GM12878 (cell line): Measurements from ENCODE around the gene MAPKAP1. TPM values are rescaled to one million over a fixed set of nuclear protein-coding genes. Genes with fewer than 3 reads are reported as not detected.

Source experiments
- ATAC-seq: fragments of 200-7000 bp; cut with Tn5 transposase; 3 replicates; pipeline ENCODE4 v1.9.1; 2020; ENCODE audit warnings: mild to moderate bottlenecking, moderate library complexity
- BruUV-seq: library from RNA; stranded (reverse); fragments of 400-500 nt; replicated peaks from 2 replicates; lab custom pipeline; 2021; lab: Mats Ljungman, UMichigan
- CTCF ChIA-PET: fragments of 300-600 bp; sonication (Branson Sonifier 250); formaldehyde crosslinking; extraction: SDS; loops from one replicate; lab custom pipeline; 2021; ENCODE audit warnings: inconsistent platforms; lab: Yijun Ruan, JAX
- POLR2A ChIA-PET: fragments of 350-600 bp; formaldehyde crosslinking; extraction: SDS; loops from one replicate; lab custom pipeline; 2021; ENCODE audit warnings: inconsistent platforms; lab: Charles Lee
- RAD21 ChIA-PET: fragments of 300-600 bp; sonication (Branson Sonifier 250); formaldehyde crosslinking; loops from one replicate; lab custom pipeline; 2023; ENCODE audit warnings: antibody characterized with exemption; ENCODE audit not compliant: unreplicated experiment; lab: Charles Lee
- SMC1A ChIA-PET: fragments of 300-600 bp; sonication (Branson Sonifier 250); formaldehyde crosslinking; loops from one replicate; lab custom pipeline; 2023; ENCODE audit not compliant: unreplicated experiment, uncharacterized antibody; lab: Charles Lee
- DNase-seq: peaks from one replicate; pipeline ENCODE4 v3.0.0-alpha.2; 2011; ENCODE audit warnings: low read depth, low spot score
- FAIRE-seq: peaks from 3 replicates; lab custom pipeline; 2011; peaks lifted over from hg19 to GRCh38; lab: Jason Lieb, UNC
- H2AFZ ChIP-seq: 2 replicates; pipeline ENCODE4 v1.6.0; 2011; ENCODE audit warnings: low read depth, low read length, control low read depth; ENCODE audit not compliant: control insufficient read depth
- H3K27ac ChIP-seq: 2 replicates; pipeline ENCODE4 v1.5.1; 2011; ENCODE audit warnings: control low read depth; ENCODE audit not compliant: control insufficient read depth, insufficient read depth
- H3K27me3 ChIP-seq, 2 experiments: replicated peaks in 1 of 2; 2 replicates each; pipeline versions ENCODE4 v1.6.0 to v1.6.1; 2011; ENCODE audit warnings: low read length in 1 of 2; ENCODE audit not compliant: control insufficient read depth in 2 of 2, insufficient read depth in 2 of 2
- H3K36me3 ChIP-seq, 2 experiments: 2 replicates each; pipeline ENCODE4 v1.5.1; 2011; ENCODE audit warnings: low read length in 1 of 2; ENCODE audit not compliant: control insufficient read depth in 2 of 2, insufficient read depth in 2 of 2
- H3K4me1 ChIP-seq: 2 replicates; pipeline ENCODE4 v1.6.1; 2011; ENCODE audit warnings: mild to moderate bottlenecking, low read length, moderate library complexity, mixed read lengths; ENCODE audit not compliant: control insufficient read depth, insufficient read depth
- H3K4me2 ChIP-seq: 2 replicates; pipeline ENCODE4 v1.6.0; 2011; ENCODE audit warnings: control low read depth; ENCODE audit not compliant: control insufficient read depth, insufficient read depth
- H3K4me3 ChIP-seq: fragments of 200-600 bp; sonication (generic); 2 replicates; pipeline ENCODE4 v1.5.1; 2016
- H3K79me2 ChIP-seq: 2 replicates; pipeline ENCODE4 v1.6.0; 2011; ENCODE audit warnings: low read length; ENCODE audit not compliant: control insufficient read depth, insufficient read depth
- H3K9ac ChIP-seq: 2 replicates; pipeline ENCODE4 v1.8.0; 2011; ENCODE audit warnings: low read length, control low read depth, mixed read lengths; ENCODE audit not compliant: control insufficient read depth, insufficient read depth
- H3K9me3 ChIP-seq: replicated peaks from 3 replicates; pipeline ENCODE4 v1.5.1; 2011; ENCODE audit warnings: mild to moderate bottlenecking, low read length; ENCODE audit not compliant: control insufficient read depth, insufficient read depth
- H4K20me1 ChIP-seq: 2 replicates; pipeline ENCODE4 v1.6.0; 2011; ENCODE audit not compliant: control insufficient read depth, insufficient read depth
- ATF2 ChIP-seq: IDR thresholded peaks from 2 replicates; pipeline ENCODE4 v1.6.1; 2012; ENCODE audit warnings: low read length, inconsistent platforms
- BCLAF1 ChIP-seq: fragments of 450-650 bp; IDR thresholded peaks from 2 replicates; pipeline ENCODE4 v1.6.1; 2017; ENCODE audit warnings: antibody characterized with exemption, mild to moderate bottlenecking, moderate library complexity
- EP300 ChIP-seq, 2 experiments: fragments of 150-350 bp in 1 of 2; IDR thresholded peaks; 2 replicates each; pipeline ENCODE4 v1.6.1; 2011 to 2012; ENCODE audit warnings: low read depth in 2 of 2, low read length in 2 of 2, borderline replicate concordance in 1 of 2, improper control_type of control experiment in 1 of 2, inconsistent platforms in 1 of 2; ENCODE audit not compliant: control insufficient read depth in 1 of 2
- HCFC1 ChIP-seq: fragments of 150-350 bp; IDR thresholded peaks from 2 replicates; pipeline ENCODE4 v1.6.1; 2014; ENCODE audit warnings: low read length
- HDAC6 ChIP-seq: fragments of 200-600 bp; sonication (generic); IDR thresholded peaks from one replicate; pipeline ENCODE4 v1.8.0; 2017; ENCODE audit warnings: antibody characterized with exemption; ENCODE audit not compliant: unreplicated experiment
- IKZF1 ChIP-seq: fragments of 450-650 bp; conservative IDR thresholded peaks from 2 replicates; pipeline ENCODE4 v1.6.1; 2017; ENCODE audit warnings: antibody characterized with exemption, mild to moderate bottlenecking
- MEF2B ChIP-seq: fragments of 450-650 bp; IDR thresholded peaks from 2 replicates; pipeline ENCODE4 v1.6.1; 2018; ENCODE audit warnings: mild to moderate bottlenecking, moderate library complexity; ENCODE audit not compliant: partially characterized antibody, poor library complexity, severe bottlenecking
- NFYB ChIP-seq: IDR thresholded peaks from 2 replicates; pipeline ENCODE4 v1.6.1; 2011; ENCODE audit warnings: low read depth, mild to moderate bottlenecking, low read length, improper control_type of control experiment, moderate library complexity; ENCODE audit not compliant: insufficient read depth
- SMAD5 ChIP-seq: IDR thresholded peaks from 2 replicates; pipeline ENCODE4 v1.6.1; 2016; ENCODE audit warnings: antibody characterized with exemption, low read depth
- WGBS: methylation state at CpG from one replicate; pipeline ENCODE4 v1.1.6; 2016; ENCODE audit warnings: low lambda C conversion rate; ENCODE audit not compliant: insufficient replicate concordance, insufficient coverage; ENCODE audit errors: missing lambda C conversion rate; 5-methylcytosine and 5-hydroxymethylcytosine counted together
- in situ Hi-C: fragments of 300-500 bp; cut with MboI; formaldehyde crosslinking; loops from 9 replicates; pipeline ENCODE4 v1.14.3; 2018; ENCODE audit warnings: mixed read lengths
- intact Hi-C: fragments of 100-400 bp; cut with micrococcal nuclease; formaldehyde crosslinking; loops from one replicate; pipeline ENCODE4 v1.14.2; 2022; ENCODE audit not compliant: unreplicated experiment
- polyA plus RNA-seq, 11 experiments: library from polyadenylated mRNA; depleted of rRNA in 4 of 11; unstranded in 6 of 11; stranded (reverse) in 5 of 11; fragments of >200 nt; fragmentation: Nextera tagmentation in 4 of 11; fragmentation: Illumina TruSeq in 1 of 11; extraction: Ambion mirVana in 4 of 11; extraction: Trizol in 1 of 11; gene quantifications; 1 replicate in 1 of 11; 2 replicates in 10 of 11; pipeline versions ENCODE4 v1.2.1 to v1.2.3, GENCODE V29; 2011 to 2016; ENCODE audit warnings: inconsistent platforms in 2 of 11, missing spikeins in 2 of 11, low read depth in 1 of 11
- small RNA-seq: library from RNA; depleted of rRNA; stranded (forward); fragments of <200 nt; gene quantifications from one replicate; pipeline ENCODE3, GENCODE V24; 2014
- total RNA-seq, 4 experiments: library from RNA; depleted of rRNA in 3 of 4; stranded (reverse); fragments of >200 nt in 3 of 4; fragmentation: Illumina TruSeq in 1 of 4; extraction: Trizol in 1 of 4; gene quantifications; 2 replicates each; pipeline versions ENCODE4 v1.2.1 to v1.2.3, GENCODE V29; 2013 to 2021

MAPKAP1 gene
- total and polyA plus RNA-seq, 10 of the 15 experiments (the other 5 are each of a cell fraction or from before 2014, with no cell fraction given): 5.1 to 188 (median 105) TPM

GRCh38 chr9:125387861-125388524 lies 319.0 kb downstream of the MAPKAP1 start:
- no peaks in the 10 kb centered on the region for H3K4me1 ChIP-seq
- H3K4me3 ChIP-seq: no peak overlapping the region
- ChIA-PET RAD21 (no interaction called here), SMC1A (no interaction called here), CTCF (interaction anchor here (0.5 kb wide), 1 partner anchor 612 kb away, joined by 3 read pairs; no protein-coding TSS in a partner anchor), POLR2A (no interaction called here)
- H3K4me2 ChIP-seq: no peak overlapping the region
- no peak for FAIRE-seq
- no peak overlapping the region for H3K9ac ChIP-seq
- intact Hi-C loops (no loop called here), in situ Hi-C loops (no loop called here)
- WGBS: 50% methylated on average over 14 of the region's 14 CpGs
- no peaks in the 10 kb centered on the region for H3K9me3 ChIP-seq
- TF ChIP-seq EP300 (IDR thresholded peaks at IDR 0.05; ENCODE audit: borderline replicate concordance in 1 of 2, control insufficient read depth in 1 of 2, low read depth in 2 of 2, low read length in 2 of 2) (no peak), MEF2B (no peak), IKZF1 (no peak), HCFC1 (no peak), NFYB (no peak), BCLAF1 (no peak), SMAD5 (no peak), ATF2 (no peak), HDAC6 (no peak)
- no peaks in the 10 kb centered on the region for H3K79me2 ChIP-seq
- H2AFZ ChIP-seq: no peak overlapping the region
- no peaks in the 10 kb centered on the region for H3K36me3 ChIP-seq
- no peaks in the 10 kb centered on the region for H3K27me3 ChIP-seq
- ATAC-seq: no peak
- no peak for DNase-seq
- H4K20me1 ChIP-seq: no peaks in the 10 kb centered on the region
- H3K27ac ChIP-seq: no peak overlapping the region
- BruUV-seq: no TSS peak

Small RNAs within 50 kb of the gene (small RNA-seq; reads per million reads assigned to genes)
- not detected for gene RF00017

Other genes starting within 250 kb of the MAPKAP1 start
- gene PBX3, start 40.2 kb upstream of the MAPKAP1 start, total RNA-seq (2014; rRNA removed): 22.9 and 24.5 TPM in 2 replicates
- gene PBX3, start 40.2 kb upstream of the MAPKAP1 start, total RNA-seq (2014; rRNA removed; fragmentation: Illumina TruSeq; extraction: Trizol): 21.3 and 23.3 TPM in 2 replicates
- gene PBX3, start 40.2 kb upstream of the MAPKAP1 start, total RNA-seq (2021): 33.4 and 34.6 TPM in 2 replicates
- 146 and 184 TPM in 2 replicates for gene PBX3, start 40.2 kb upstream of the MAPKAP1 start, polyA plus RNA-seq (2011; rRNA removed)
- 21.5 and 26.9 TPM in 2 replicates for gene PBX3, start 40.2 kb upstream of the MAPKAP1 start, polyA plus RNA-seq (2014; fragmentation: Illumina TruSeq; extraction: Trizol)
- 1 to 10 TPM; 6.7 to 9.1 TPM for gene PBX3, start 40.2 kb upstream of the MAPKAP1 start, polyA plus RNA-seq (2014; fragmentation: Nextera tagmentation; extraction: Ambion mirVana)
- gene PBX3, start 40.2 kb upstream of the MAPKAP1 start, polyA plus RNA-seq (2014; rRNA removed): 27.6 and 38.2 TPM in 2 replicates
- gene PBX3, start 40.2 kb upstream of the MAPKAP1 start, polyA plus RNA-seq (2016; fragmentation: Nextera tagmentation; extraction: Ambion mirVana): 10 to 100 TPM in 1 of 2 experiments, 1 to 10 TPM in 1; 9.5 to 13.3 TPM